H1 (cell line): ENCODE measurements around the gene CYB561. TPM values are rescaled to one million over a fixed set of nuclear protein-coding genes. Genes with fewer than 3 reads are reported as not detected.

ENCODE experiments used
- CTCF ChIA-PET: fragments of 300-600 bp; sonication (Branson Sonifier 250); formaldehyde crosslinking; loops from one replicate; lab custom pipeline; 2021; ENCODE audit not compliant: partially characterized antibody; lab: Charles Lee
- POLR2A ChIA-PET: fragments of 300-600 bp; sonication (Branson Sonifier 250); formaldehyde crosslinking; loops from one replicate; lab custom pipeline; 2021; ENCODE audit warnings: inconsistent platforms; ENCODE audit not compliant: partially characterized antibody; lab: Charles Lee
- DNase-seq, 2 experiments: peaks; one replicate each; pipeline versions ENCODE4 v3.0.0 to v3.0.0-alpha.2; 2010 to 2022; ENCODE audit warnings: low spot score in 2 of 2, low read depth in 1 of 2, mixed read lengths in 1 of 2
- FAIRE-seq: peaks from 2 replicates; lab custom pipeline; 2011; peaks lifted over from hg19 to GRCh38; lab: Jason Lieb, UNC
- H2AFZ ChIP-seq: 2 replicates; pipeline ENCODE4 v1.8.1; 2012; ENCODE audit warnings: low read length, inconsistent platforms
- H2AK5ac ChIP-seq: 2 replicates; pipeline ENCODE4 v1.6.1; 2013; ENCODE audit warnings: low read depth, low read length
- H2BK120ac ChIP-seq: replicated peaks from 2 replicates; pipeline ENCODE3; 2013; ENCODE audit warnings: low read depth, low read length, inconsistent platforms
- H2BK12ac ChIP-seq: 2 replicates; pipeline ENCODE4 v1.6.1; 2013; ENCODE audit warnings: low read depth, low read length
- H2BK15ac ChIP-seq: 2 replicates; pipeline ENCODE4 v1.6.1; 2013; ENCODE audit warnings: low read length
- H2BK20ac ChIP-seq: 2 replicates; pipeline ENCODE4 v1.6.1; 2013; ENCODE audit warnings: low read length
- H2BK5ac ChIP-seq: 2 replicates; pipeline ENCODE4 v1.6.1; 2013; ENCODE audit warnings: low read depth, low read length
- H3K14ac ChIP-seq: 2 replicates; pipeline ENCODE4 v1.6.1; 2013; ENCODE audit warnings: inconsistent platforms; ENCODE audit not compliant: insufficient read length
- H3K18ac ChIP-seq: 2 replicates; pipeline ENCODE4 v1.6.1; 2013; ENCODE audit warnings: low read length; ENCODE audit errors: extremely low read depth
- H3K23ac ChIP-seq: 2 replicates; pipeline ENCODE4 v1.6.1; 2013; ENCODE audit warnings: inconsistent platforms; ENCODE audit not compliant: insufficient read length
- H3K23me2 ChIP-seq: 2 replicates; pipeline ENCODE4 v1.6.1; 2013; ENCODE audit warnings: low read depth, low read length
- H3K27ac ChIP-seq: 2 replicates; pipeline ENCODE4 v1.6.1; 2011; ENCODE audit warnings: low read depth, low read length, inconsistent platforms
- H3K27me3 ChIP-seq, 4 experiments: replicated peaks in 1 of 4; 1 replicate in 1 of 4; 2 replicates in 3 of 4; pipeline versions ENCODE4 v1.6.1 to v1.8.1; 2011 to 2013; ENCODE audit warnings: low read length in 3 of 4, mild to moderate bottlenecking in 3 of 4, inconsistent platforms in 2 of 4, mixed read lengths in 2 of 4, moderate library complexity in 1 of 4; ENCODE audit not compliant: control insufficient read depth in 3 of 4, insufficient read depth in 3 of 4; ENCODE audit errors: extremely low read depth in 1 of 4
- H3K36me3 ChIP-seq, 4 experiments: 2 replicates each; pipeline versions ENCODE4 v1.6.1 to v1.8.1; 2011 to 2013; ENCODE audit warnings: mild to moderate bottlenecking in 4 of 4, low read length in 3 of 4, moderate library complexity in 2 of 4, control low read depth in 1 of 4, inconsistent platforms in 1 of 4; ENCODE audit not compliant: insufficient read depth in 4 of 4, control insufficient read depth in 2 of 4
- H3K4ac ChIP-seq: replicated peaks from 2 replicates; pipeline ENCODE3; 2013; ENCODE audit warnings: low read length, low read depth, mixed read lengths, inconsistent platforms; ENCODE audit not compliant: insufficient read length
- H3K4me1 ChIP-seq, 4 experiments: replicated peaks in 1 of 4; 1 replicate in 1 of 4; 2 replicates in 3 of 4; pipeline versions ENCODE4 v1.6.1 to v1.8.1; 2011 to 2013; ENCODE audit warnings: low read length in 3 of 4, inconsistent platforms in 2 of 4, mixed read lengths in 1 of 4; ENCODE audit not compliant: insufficient read depth in 4 of 4, control insufficient read depth in 3 of 4
- H3K4me2 ChIP-seq, 2 experiments: 2 replicates each; pipeline versions ENCODE4 v1.6.1 to v1.8.1; 2011 to 2013; ENCODE audit warnings: low read depth in 2 of 2, low read length in 2 of 2, control low read depth in 1 of 2, inconsistent platforms in 1 of 2, mild to moderate bottlenecking in 1 of 2; ENCODE audit not compliant: insufficient read depth in 1 of 2
- H3K4me3 ChIP-seq, 4 experiments: fragments of 200-600, 300-600 bp in 1 of 4; sonication (generic), shearing (Covaris generic), sonication (Bioruptor Twin) in 1 of 4; 2 replicates each; pipeline versions ENCODE4 v1.5.1 to v1.8.1; 2011 to 2016; ENCODE audit warnings: low read length in 4 of 4, low read depth in 3 of 4, control low read depth in 2 of 4, inconsistent platforms in 2 of 4, mild to moderate bottlenecking in 2 of 4, mixed read lengths in 1 of 4, moderate library complexity in 1 of 4; ENCODE audit not compliant: insufficient read depth in 2 of 4; ENCODE audit errors: extremely low read depth in 1 of 4
- H3K56ac ChIP-seq: replicated peaks from 2 replicates; pipeline ENCODE3; 2013; ENCODE audit warnings: low read depth, mild to moderate bottlenecking, mixed read lengths, low read length, inconsistent platforms; ENCODE audit not compliant: insufficient read length
- H3K79me1 ChIP-seq: 2 replicates; pipeline ENCODE4 v1.6.1; 2013; ENCODE audit warnings: low read depth, low read length, control low read depth
- H3K79me2 ChIP-seq, 2 experiments: 2 replicates each; pipeline versions ENCODE4 v1.6.1 to v1.8.1; 2012 to 2013; ENCODE audit warnings: low read length in 2 of 2, mild to moderate bottlenecking in 2 of 2, inconsistent platforms in 1 of 2; ENCODE audit not compliant: insufficient read depth in 2 of 2, control insufficient read depth in 1 of 2
- H3K9ac ChIP-seq, 4 experiments: replicated peaks in 1 of 4; 1 replicate in 1 of 4; 2 replicates in 3 of 4; pipeline versions ENCODE4 v1.6.1 to v1.8.1; 2011 to 2013; ENCODE audit warnings: low read depth in 3 of 4, low read length in 3 of 4, control low read depth in 2 of 4, mild to moderate bottlenecking in 2 of 4, moderate library complexity in 2 of 4, inconsistent platforms in 1 of 4; ENCODE audit errors: extremely low read depth in 1 of 4
- H3K9me3 ChIP-seq, 2 experiments: 2 replicates each; pipeline versions ENCODE4 v1.6.1 to v1.8.1; 2012 to 2013; ENCODE audit warnings: mild to moderate bottlenecking in 2 of 2, moderate library complexity in 2 of 2, control low read depth in 1 of 2, inconsistent platforms in 1 of 2, low read depth in 1 of 2, low read length in 1 of 2, mixed read lengths in 1 of 2; ENCODE audit not compliant: insufficient read depth in 2 of 2
- H4K20me1 ChIP-seq, 2 experiments: replicated peaks in 1 of 2; 2 replicates each; pipeline versions ENCODE3 to v1.8.1; 2011 to 2013; ENCODE audit warnings: inconsistent platforms in 2 of 2, low read length in 2 of 2, mild to moderate bottlenecking in 1 of 2; ENCODE audit not compliant: insufficient read depth in 2 of 2, control insufficient read depth in 1 of 2
- H4K5ac ChIP-seq: 2 replicates; pipeline ENCODE4 v1.6.1; 2013; ENCODE audit warnings: low read length, low read depth, mixed read lengths, inconsistent platforms; ENCODE audit not compliant: insufficient read length
- H4K8ac ChIP-seq: 2 replicates; pipeline ENCODE4 v1.8.0; 2013; ENCODE audit warnings: mild to moderate bottlenecking, moderate library complexity, low read length, inconsistent platforms; ENCODE audit not compliant: insufficient read depth; ENCODE audit errors: extremely low read depth
- H4K91ac ChIP-seq: replicated peaks from 2 replicates; pipeline ENCODE3; 2013; ENCODE audit warnings: low read length, mixed read lengths, inconsistent platforms; ENCODE audit not compliant: insufficient read length
- ASH2L ChIP-seq: fragments of 200-600, 300-600 bp; sonication (generic); IDR thresholded peaks from one replicate; pipeline ENCODE4 v1.7.1; 2017; ENCODE audit warnings: low read length
- SRF ChIP-seq: IDR thresholded peaks from 2 replicates; pipeline ENCODE4 v1.6.1; 2011; ENCODE audit warnings: mild to moderate bottlenecking, low read depth, low read length, moderate library complexity
- WGBS, 2 experiments: shearing (Covaris generic) in 1 of 2; methylation state at CpG; one replicate each; pipeline versions ENCODE4 v1.1.6 to v1.1.7; 2013 to 2015; ENCODE audit warnings: low lambda C conversion rate in 2 of 2, mixed read lengths in 2 of 2, inconsistent platforms in 1 of 2, low coverage in 1 of 2, missing lambda C conversion rate in 1 of 2; ENCODE audit not compliant: insufficient replicate concordance in 2 of 2, insufficient coverage in 1 of 2, insufficient read length in 1 of 2; ENCODE audit errors: extremely low coverage in 1 of 2, missing lambda C conversion rate in 1 of 2; 5-methylcytosine and 5-hydroxymethylcytosine counted together
- polyA plus RNA-seq, 7 experiments: library from polyadenylated mRNA; depleted of rRNA in 3 of 7; stranded (reverse) in 5 of 7; unstranded in 2 of 7; fragments of >200 nt in 5 of 7; fragments of 200-250 nt in 2 of 7; gene quantifications; 1 replicate in 5 of 7; 2 replicates in 1 of 7; 4 replicates in 1 of 7; pipeline versions ENCODE4 v1.2.1 to v1.2.3, GENCODE V29; 2011 to 2013; ENCODE audit warnings: missing spikeins in 2 of 7, mixed read lengths in 2 of 7
- total RNA-seq: library from RNA; stranded (reverse); fragmentation: NEBNext Ultra II Directional; extraction: Animal tissue kit (Norgen Biotek cat#: 25700); gene quantifications from 2 replicates; pipeline ENCODE4 v1.2.1, GENCODE V29; 2021

Gene CYB561
- total and polyA plus RNA-seq, 2 of the 8 experiments (the other 6 are each of a cell fraction or from before 2014, with no cell fraction given): 19.7 to 23.4 TPM

GRCh38 chr17:63455417-63455816 lies 9.3 kb upstream of the CYB561 start:
- H2BK120ac ChIP-seq: no peak overlapping the region
- no peaks in the 10 kb centered on the region for H3K23me2 ChIP-seq
- H3K79me1 ChIP-seq: no peaks in the 10 kb centered on the region
- H4K91ac ChIP-seq: no peak overlapping the region
- no peak overlapping the region for H2BK15ac ChIP-seq
- WGBS, 2 experiments: 89% methylated on average over 4 of the region's 4 CpGs; no CpG with 5 or more reads in 1 of the 2 experiments
- H4K20me1 ChIP-seq: no peaks in the 10 kb centered on the region
- FAIRE-seq (no peak), DNase-seq (no peak)
- no peaks in the 10 kb centered on the region for H3K9me3 ChIP-seq
- H3K4ac ChIP-seq: no peak overlapping the region
- no peaks in the 10 kb centered on the region for H3K79me2 ChIP-seq
- no peak overlapping the region for H3K18ac ChIP-seq
- no peak overlapping the region for H3K56ac ChIP-seq
- no peak overlapping the region for H4K5ac ChIP-seq
- peaks cover 0 to 3% (median 0%) of the 10 kb centered on the region in 4 experiments; a peak in 1 of 7 replicates for H3K4me1 ChIP-seq
- H3K9ac ChIP-seq: no peak overlapping the region
- H3K27ac ChIP-seq: no peak overlapping the region
- no peaks in the 10 kb centered on the region; a peak in 1 of 7 replicates for H3K27me3 ChIP-seq
- H2AK5ac ChIP-seq: no peak overlapping the region
- H2BK20ac ChIP-seq: no peak overlapping the region
- H3K4me3 ChIP-seq: no peak overlapping the region
- no peak overlapping the region for H2BK12ac ChIP-seq
- H2BK5ac ChIP-seq: no peak overlapping the region
- no peak overlapping the region for H3K23ac ChIP-seq
- POLR2A ChIA-PET: interaction anchor here (1.8 kb wide), 1 partner anchor 8 kb away, joined by 6 read pairs; the partner anchor contains the start of gene CYB561
- H3K4me2 ChIP-seq: no peak overlapping the region
- no peak overlapping the region for H4K8ac ChIP-seq
- H3K14ac ChIP-seq: no peak overlapping the region
- CTCF ChIA-PET: interaction anchor here (0.6 to 2.7 kb wide), 4 partner anchors 12 to 157 kb away, joined by 3 to 26 read pairs (median 4); no protein-coding TSS in a partner anchor
- H3K36me3 ChIP-seq: no peaks in the 10 kb centered on the region
- H2AFZ ChIP-seq: no peak overlapping the region
- TF ChIP-seq ASH2L (no peak), SRF (no peak)
